PC-3 (cell line): ENCODE data around the gene POLR1A.

Experiments used
- CTCF ChIP-seq: fragments of 300-600 bp; sonication (generic); conservative IDR thresholded peaks from 2 replicates; pipeline ENCODE4 v1.5.1; 2017; ENCODE audit warnings: antibody characterized with exemption, low read depth, mild to moderate bottlenecking, low read length
- EZH2 ChIP-seq: fragments of 300-600 bp; sonication (generic); IDR thresholded peaks from one replicate; pipeline ENCODE4 v1.6.1; 2017; ENCODE audit warnings: antibody characterized with exemption, mild to moderate bottlenecking, low read length; ENCODE audit not compliant: unreplicated experiment

GRCh38 chr2:86023366-86023712, 82.3 kb downstream of the POLR1A start:
- no peak for TF ChIP-seq EZH2
- TF ChIP-seq CTCF, result no peak
